GM23338 (cell line): ENCODE data around the gene SPART. TPM values are rescaled to one million over a fixed set of nuclear protein-coding genes. Genes with fewer than 3 reads are reported as not detected.
A peak's percentile ranks its signal among the peaks of the same experiment; 100 is the strongest.

Experiments
- ATAC-seq: fragments of 200-7000 bp; cut with Tn5 transposase; 3 replicates; pipeline ENCODE4 v1.9.1; 2020
- DNase-seq: peaks from one replicate; pipeline ENCODE4 v3.0.0-alpha.2; 2015; ENCODE audit warnings: low spot score
- H2AFZ ChIP-seq: fragments of 200-600 bp; sonication (generic); 2 replicates; pipeline ENCODE4 v1.8.0; 2016; ENCODE audit warnings: antibody characterized with exemption, mild to moderate bottlenecking, moderate library complexity
- H3F3A ChIP-seq: fragments of 200-600 bp; sonication (generic); replicated peaks from 2 replicates; pipeline ENCODE4 v1.8.0; 2017; ENCODE audit warnings: antibody characterized with exemption, mixed run types, low read depth
- H3K27ac ChIP-seq: fragments of 200-600 bp; sonication (generic); 2 replicates; pipeline ENCODE4 v1.6.1; 2016; ENCODE audit warnings: low read depth
- H3K27me3 ChIP-seq: fragments of 200-600 bp; sonication (generic); 2 replicates; pipeline ENCODE4 v1.8.0; 2016; ENCODE audit warnings: mild to moderate bottlenecking, mixed run types, moderate library complexity; ENCODE audit not compliant: insufficient read depth
- H3K36me3 ChIP-seq: fragments of 200-600 bp; sonication (generic); 2 replicates; pipeline ENCODE4 v1.8.0; 2016; ENCODE audit warnings: mild to moderate bottlenecking; ENCODE audit not compliant: insufficient read depth
- H3K4me1 ChIP-seq: fragments of 200-600 bp; sonication (generic); 2 replicates; pipeline ENCODE4 v1.8.0; 2016; ENCODE audit warnings: mild to moderate bottlenecking, moderate library complexity; ENCODE audit not compliant: insufficient read depth
- H3K4me2 ChIP-seq: fragments of 200-600 bp; sonication (generic); 2 replicates; pipeline ENCODE4 v1.7.1; 2017; ENCODE audit warnings: mixed run types
- H3K4me3 ChIP-seq: fragments of 200-600 bp; sonication (generic); 2 replicates; pipeline ENCODE4 v1.6.1; 2016; ENCODE audit warnings: mixed run types
- H3K79me2 ChIP-seq: fragments of 200-600 bp; sonication (generic); replicated peaks from 2 replicates; pipeline ENCODE4 v1.8.0; 2017; ENCODE audit warnings: mild to moderate bottlenecking; ENCODE audit not compliant: insufficient read depth
- H3K9me2 ChIP-seq: fragments of 200-600 bp; sonication (generic); 2 replicates; pipeline ENCODE4 v1.8.0; 2017; ENCODE audit not compliant: insufficient read depth
- H4K20me1 ChIP-seq: fragments of 200-600 bp; sonication (generic); replicated peaks from 2 replicates; pipeline ENCODE4 v1.8.0; 2017; ENCODE audit warnings: mild to moderate bottlenecking; ENCODE audit not compliant: insufficient read depth
- H3K27ac Mint-ChIP-seq: 2 replicates; pipeline ENCODE4 v1.8.0; 2020; ENCODE audit warnings: inconsistent platforms, mild to moderate bottlenecking, moderate library complexity, mixed read lengths
- H3K27me3 Mint-ChIP-seq: 3 replicates; pipeline ENCODE4 v1.8.0; 2022; ENCODE audit warnings: low read depth, mild to moderate bottlenecking, moderate library complexity, mixed read lengths, inconsistent platforms; ENCODE audit not compliant: insufficient read depth, poor library complexity
- H3K36me3 Mint-ChIP-seq: 3 replicates; pipeline ENCODE4 v1.8.0; 2021; ENCODE audit warnings: low read depth, mild to moderate bottlenecking, inconsistent platforms, moderate library complexity, mixed read lengths
- H3K4me1 Mint-ChIP-seq: 3 replicates; pipeline ENCODE4 v1.8.0; 2020; ENCODE audit warnings: mild to moderate bottlenecking, inconsistent platforms, mixed read lengths
- H3K4me3 Mint-ChIP-seq: 3 replicates; pipeline ENCODE4 v1.8.0; 2021; ENCODE audit warnings: moderate library complexity, mild to moderate bottlenecking, inconsistent platforms, mixed read lengths
- H3K9me3 Mint-ChIP-seq: 3 replicates; pipeline ENCODE4 v1.8.0; 2020; ENCODE audit warnings: moderate library complexity, mild to moderate bottlenecking, inconsistent platforms, mixed read lengths
- CREB1 ChIP-seq: fragments of 250-450 bp; sonication (Bioruptor Pico); IDR thresholded peaks from 2 replicates; pipeline ENCODE4 v1.5.0; 2020; ENCODE audit warnings: low read depth, mild to moderate bottlenecking, moderate library complexity
- EZH2phosphoT487 ChIP-seq: fragments of 200-600 bp; sonication (generic); IDR thresholded peaks from one replicate; pipeline ENCODE4 v1.8.1; 2018; ENCODE audit warnings: antibody characterized with exemption; ENCODE audit not compliant: unreplicated experiment
- JUNB ChIP-seq: IDR thresholded peaks from one replicate; pipeline ENCODE4 v1.6.1; 2016; ENCODE audit warnings: antibody characterized with exemption; ENCODE audit not compliant: unreplicated experiment
- NANOG ChIP-seq: IDR thresholded peaks from 2 replicates; pipeline ENCODE4 v1.6.1; 2016; ENCODE audit warnings: antibody characterized with exemption, borderline replicate concordance
- POLR2AphosphoS5 ChIP-seq: IDR thresholded peaks from 2 replicates; pipeline ENCODE4 v1.6.1; 2016; ENCODE audit warnings: antibody characterized with exemption, low read depth
- STAT1 ChIP-seq: IDR thresholded peaks from one replicate; pipeline ENCODE4 v1.6.1; 2016; ENCODE audit warnings: antibody characterized with exemption; ENCODE audit not compliant: unreplicated experiment
- ZNF331 ChIP-seq: fragments of 250-450 bp; sonication (Bioruptor Pico); IDR thresholded peaks from 2 replicates; pipeline ENCODE4 v1.5.0; 2020; ENCODE audit warnings: low read depth, mild to moderate bottlenecking, moderate library complexity
- polyA plus RNA-seq: library from polyadenylated mRNA; unstranded; fragments of >200 nt; fragmentation: Nextera tagmentation; extraction: Ambion mirVana; gene quantifications from 2 replicates; pipeline ENCODE4 v1.2.1, GENCODE V29; 2016
- total RNA-seq: library from RNA; depleted of rRNA; stranded (reverse); fragments of >200 nt; shearing (Covaris generic); gene quantifications from 2 replicates; pipeline ENCODE4 v1.2.3, GENCODE V29; 2014
- TF ChIP-seq, protein P1 (sequence below), 2 experiments: fragments of 200-600 bp in 1 of 2; sonication (generic) in 1 of 2; conservative IDR thresholded peaks; 2 replicates each; pipeline versions ENCODE4 v1.5.1 to v1.6.1; 2016 to 2017; ENCODE audit warnings: antibody characterized with exemption in 2 of 2, low read depth in 2 of 2, mild to moderate bottlenecking in 2 of 2, moderate library complexity in 1 of 2
- TF ChIP-seq, protein P2 (sequence below): IDR thresholded peaks from one replicate; pipeline ENCODE4 v1.6.1; 2018; ENCODE audit warnings: antibody characterized with exemption; ENCODE audit not compliant: unreplicated experiment

SPART gene
- total and polyA plus RNA-seq, 2 experiments from 2014 or later: 109 to 116 TPM

DNA sequence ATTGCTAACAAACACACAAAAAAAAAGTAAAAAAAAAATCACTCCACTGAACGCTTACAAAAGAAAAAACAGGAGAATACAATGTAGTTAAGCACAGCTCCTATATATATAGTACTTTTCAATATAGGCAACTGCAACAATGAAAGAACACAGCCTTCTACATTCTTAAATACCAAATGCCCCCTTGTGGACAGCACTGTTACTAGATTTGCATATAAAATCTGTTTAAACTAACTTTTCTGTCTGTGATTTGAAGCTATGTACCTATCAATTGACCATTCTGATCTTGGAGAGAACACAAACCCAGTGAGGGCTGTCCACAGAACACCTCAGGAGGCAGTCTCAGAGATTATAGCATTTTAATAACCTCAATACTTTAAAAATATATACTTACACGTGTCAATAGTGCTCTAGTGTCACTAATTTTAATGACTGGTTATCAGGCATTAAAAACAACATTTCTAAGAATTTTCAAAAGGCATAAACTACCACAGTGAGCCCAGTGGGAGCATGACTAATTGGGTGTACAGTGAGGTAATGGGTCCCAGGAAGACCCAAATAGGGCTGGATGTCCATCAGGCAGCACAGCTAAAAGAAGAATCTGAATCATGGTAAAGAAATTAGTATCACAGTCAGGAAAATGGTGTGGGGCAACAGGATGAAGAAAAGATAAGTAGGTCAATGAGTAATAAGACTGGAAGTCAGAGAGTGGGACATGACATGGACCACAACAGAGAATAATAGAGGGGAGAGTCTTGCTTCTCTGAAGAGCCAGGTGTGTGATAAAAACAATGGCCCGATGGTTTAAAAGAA lies 70.8 kb downstream of the SPART start:
- H3K4me1 Mint-ChIP-seq: no peaks in the 10 kb centered on the region; the same call in 2 of the 3 replicates
- H3K4me2 ChIP-seq: no peak overlapping the region
- H3K27ac ChIP-seq: 0 out of 2 replicates have a peak overlapping the region, but pooled peaks have one; percentile 11
- H3K4me3 Mint-ChIP-seq: no peak overlapping the region
- TF ChIP-seq, protein P1, sequence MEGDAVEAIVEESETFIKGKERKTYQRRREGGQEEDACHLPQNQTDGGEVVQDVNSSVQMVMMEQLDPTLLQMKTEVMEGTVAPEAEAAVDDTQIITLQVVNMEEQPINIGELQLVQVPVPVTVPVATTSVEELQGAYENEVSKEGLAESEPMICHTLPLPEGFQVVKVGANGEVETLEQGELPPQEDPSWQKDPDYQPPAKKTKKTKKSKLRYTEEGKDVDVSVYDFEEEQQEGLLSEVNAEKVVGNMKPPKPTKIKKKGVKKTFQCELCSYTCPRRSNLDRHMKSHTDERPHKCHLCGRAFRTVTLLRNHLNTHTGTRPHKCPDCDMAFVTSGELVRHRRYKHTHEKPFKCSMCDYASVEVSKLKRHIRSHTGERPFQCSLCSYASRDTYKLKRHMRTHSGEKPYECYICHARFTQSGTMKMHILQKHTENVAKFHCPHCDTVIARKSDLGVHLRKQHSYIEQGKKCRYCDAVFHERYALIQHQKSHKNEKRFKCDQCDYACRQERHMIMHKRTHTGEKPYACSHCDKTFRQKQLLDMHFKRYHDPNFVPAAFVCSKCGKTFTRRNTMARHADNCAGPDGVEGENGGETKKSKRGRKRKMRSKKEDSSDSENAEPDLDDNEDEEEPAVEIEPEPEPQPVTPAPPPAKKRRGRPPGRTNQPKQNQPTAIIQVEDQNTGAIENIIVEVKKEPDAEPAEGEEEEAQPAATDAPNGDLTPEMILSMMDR (conservative IDR thresholded peaks at IDR 0.05; ENCODE audit: low read depth in 2 of 2): peak; percentile 56 to 86
- TF ChIP-seq CREB1 (CRISPR knock-in tag): no peak
- TF ChIP-seq POLR2AphosphoS5: no peak
- TF ChIP-seq JUNB: no peak
- peak; percentile 85 for DNase-seq
- no peaks in the 10 kb centered on the region; the same call in 1 of the 2 replicates for H3K36me3 ChIP-seq
- H3F3A ChIP-seq: no peaks in the 10 kb centered on the region
- H3K27ac Mint-ChIP-seq: no peak overlapping the region
- no peaks in the 10 kb centered on the region for H3K27me3 ChIP-seq
- peaks cover 6% of the 10 kb centered on the region for H3K79me2 ChIP-seq
- no peak overlapping the region for H3K4me3 ChIP-seq
- ATAC-seq: peak; percentile 58
- H3K36me3 Mint-ChIP-seq: no peaks in the 10 kb centered on the region
- no peaks in the 10 kb centered on the region for H3K9me2 ChIP-seq
- H2AFZ ChIP-seq: no peak overlapping the region
- peaks cover 3% of the 10 kb centered on the region; the same call in 1 of the 2 replicates for H3K4me1 ChIP-seq
- no peaks in the 10 kb centered on the region for H3K9me3 Mint-ChIP-seq
- no peaks in the 10 kb centered on the region for H4K20me1 ChIP-seq
- H3K27me3 Mint-ChIP-seq: no peaks in the 10 kb centered on the region

DNA sequence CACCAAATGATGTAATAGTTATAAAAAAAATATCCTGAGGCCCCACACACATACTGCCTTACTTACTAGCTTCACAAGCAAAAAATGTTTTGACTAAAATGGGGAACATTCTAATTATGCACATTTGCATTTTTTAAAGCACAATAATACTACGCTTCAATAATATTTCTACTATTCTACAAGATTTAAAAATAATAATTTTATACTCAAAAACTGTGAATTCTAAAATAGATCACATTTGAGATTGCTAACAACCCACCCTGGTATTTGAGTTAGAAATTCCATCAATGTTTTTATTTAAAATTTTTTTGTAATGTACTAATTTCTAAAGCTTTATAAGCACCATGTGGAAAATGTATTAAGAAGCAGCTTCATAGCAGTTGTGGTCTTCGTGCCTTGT lies 72.8 kb downstream of the SPART start:
- Histone ChIP-seq H3K4me2 (no peak overlapping the region), H3F3A (no peaks in the 10 kb centered on the region), H2AFZ (no peak overlapping the region), H3K79me2 (peaks cover 16% of the 10 kb centered on the region), H4K20me1 (no peaks in the 10 kb centered on the region), H3K9me2 (no peaks in the 10 kb centered on the region), H3K4me3 (no peak overlapping the region), H3K27ac (no peak overlapping the region), H3K36me3 (no peaks in the 10 kb centered on the region; the same call in 1 of the 2 replicates), H3K4me1 (peaks cover 3% of the 10 kb centered on the region; the same call in 1 of the 2 replicates), H3K27me3 (no peaks in the 10 kb centered on the region)
- H3K4me1 Mint-ChIP-seq: no peaks in the 10 kb centered on the region; the same call in 2 of the 3 replicates
- ATAC-seq (no peak), DNase-seq (no peak)
- no peak overlapping the region for H3K4me3 Mint-ChIP-seq
- no peak overlapping the region for H3K27ac Mint-ChIP-seq
- no peaks in the 10 kb centered on the region for H3K36me3 Mint-ChIP-seq
- no peaks in the 10 kb centered on the region for H3K9me3 Mint-ChIP-seq
- peaks cover 3% of the 10 kb centered on the region for H3K27me3 Mint-ChIP-seq
- TF ChIP-seq CREB1 (CRISPR knock-in tag) (no peak), JUNB (no peak), STAT1 (no peak), NANOG (no peak), EZH2phosphoT487 (no peak), ZNF331 (CRISPR knock-in tag) (no peak), POLR2AphosphoS5 (no peak)
- TF ChIP-seq, protein P1 (conservative IDR thresholded peaks at IDR 0.05; ENCODE audit: low read depth in 2 of 2): no peak
- TF ChIP-seq, protein P2, sequence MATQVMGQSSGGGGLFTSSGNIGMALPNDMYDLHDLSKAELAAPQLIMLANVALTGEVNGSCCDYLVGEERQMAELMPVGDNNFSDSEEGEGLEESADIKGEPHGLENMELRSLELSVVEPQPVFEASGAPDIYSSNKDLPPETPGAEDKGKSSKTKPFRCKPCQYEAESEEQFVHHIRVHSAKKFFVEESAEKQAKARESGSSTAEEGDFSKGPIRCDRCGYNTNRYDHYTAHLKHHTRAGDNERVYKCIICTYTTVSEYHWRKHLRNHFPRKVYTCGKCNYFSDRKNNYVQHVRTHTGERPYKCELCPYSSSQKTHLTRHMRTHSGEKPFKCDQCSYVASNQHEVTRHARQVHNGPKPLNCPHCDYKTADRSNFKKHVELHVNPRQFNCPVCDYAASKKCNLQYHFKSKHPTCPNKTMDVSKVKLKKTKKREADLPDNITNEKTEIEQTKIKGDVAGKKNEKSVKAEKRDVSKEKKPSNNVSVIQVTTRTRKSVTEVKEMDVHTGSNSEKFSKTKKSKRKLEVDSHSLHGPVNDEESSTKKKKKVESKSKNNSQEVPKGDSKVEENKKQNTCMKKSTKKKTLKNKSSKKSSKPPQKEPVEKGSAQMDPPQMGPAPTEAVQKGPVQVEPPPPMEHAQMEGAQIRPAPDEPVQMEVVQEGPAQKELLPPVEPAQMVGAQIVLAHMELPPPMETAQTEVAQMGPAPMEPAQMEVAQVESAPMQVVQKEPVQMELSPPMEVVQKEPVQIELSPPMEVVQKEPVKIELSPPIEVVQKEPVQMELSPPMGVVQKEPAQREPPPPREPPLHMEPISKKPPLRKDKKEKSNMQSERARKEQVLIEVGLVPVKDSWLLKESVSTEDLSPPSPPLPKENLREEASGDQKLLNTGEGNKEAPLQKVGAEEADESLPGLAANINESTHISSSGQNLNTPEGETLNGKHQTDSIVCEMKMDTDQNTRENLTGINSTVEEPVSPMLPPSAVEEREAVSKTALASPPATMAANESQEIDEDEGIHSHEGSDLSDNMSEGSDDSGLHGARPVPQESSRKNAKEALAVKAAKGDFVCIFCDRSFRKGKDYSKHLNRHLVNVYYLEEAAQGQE: no peak
